OCI-M1 (cell line): ENCODE results near the gene COL4A3.
"Not testable (repeated sequence)": the region's sequence is repeated elsewhere in the genome, so short reads cannot be mapped to it uniquely, and the experiment has no call there.

Source experiments
- DNase-seq: peaks from one replicate; lab custom pipeline; 2025; lab: John Stamatoyannopoulos, UW

The COL4A3 gene

GRCh38 chr2:227214622-227215041, 50.2 kb downstream of the COL4A3 start:
- DNase-seq, result no peak

GRCh38 chr2:227219312-227220105, 55.1 kb downstream of the COL4A3 start:
- DNase-seq, result no peak

- DNase-seq, result no peak
These were observed 56.7 kb downstream of the COL4A3 start for GRCh38 chr2:227221120-227221519.

- DNase-seq, result no peak
These were observed 57.9 kb downstream of the COL4A3 start for GRCh38 chr2:227222292-227222691.

- not testable (repeated sequence) for DNase-seq
These were observed 61.2 kb downstream of the COL4A3 start for GRCh38 chr2:227225641-227226040.

GRCh38 chr2:227228061-227228667, 63.7 kb downstream of the COL4A3 start:
- DNase-seq, result no peak

GRCh38 chr2:227230151-227230550, 65.7 kb downstream of the COL4A3 start:
- no peak for DNase-seq

- DNase-seq, result no peak
These were observed 70.0 kb downstream of the COL4A3 start for GRCh38 chr2:227234429-227234828.

GRCh38 chr2:227237786-227238185, 73.4 kb downstream of the COL4A3 start:
- no peak for DNase-seq

GRCh38 chr2:227238238-227239237, 74.1 kb downstream of the COL4A3 start:
- peak; percentile 75 for DNase-seq

- DNase-seq, result no peak
These were observed 76.6 kb downstream of the COL4A3 start for GRCh38 chr2:227241005-227241404.

GRCh38 chr2:227248876-227249275, 84.5 kb downstream of the COL4A3 start:
- no peak for DNase-seq

GRCh38 chr2:227252831-227253230, 88.4 kb downstream of the COL4A3 start:
- DNase-seq, result no peak

- DNase-seq, result no peak
These were observed 92.2 kb downstream of the COL4A3 start for GRCh38 chr2:227256605-227257004.

- no peak for DNase-seq
These were observed 93.4 kb downstream of the COL4A3 start for GRCh38 chr2:227257820-227258219.

GRCh38 chr2:227260041-227260440, 95.6 kb downstream of the COL4A3 start:
- no peak for DNase-seq

GRCh38 chr2:227267410-227268115, 103.1 kb downstream of the COL4A3 start:
- DNase-seq, result no peak

- no peak for DNase-seq
These were observed 116.5 kb downstream of the COL4A3 start for GRCh38 chr2:227280895-227281294.

- DNase-seq, result no peak
These were observed 121.4 kb downstream of the COL4A3 start for GRCh38 chr2:227285741-227286236.

- no peak for DNase-seq
These were observed 123.3 kb downstream of the COL4A3 start for GRCh38 chr2:227287771-227288170.

- DNase-seq, result no peak
These were observed 127.9 kb downstream of the COL4A3 start for GRCh38 chr2:227292314-227292713.

- DNase-seq, result no peak
These were observed 129.1 kb downstream of the COL4A3 start for GRCh38 chr2:227293531-227293930.
